HG03457 (cell line): ENCODE results near the gene HSPA1B.
"Not testable (repeated sequence)": the region's sequence is repeated elsewhere in the genome, so short reads cannot be mapped to it uniquely, and the experiment has no call there.

Experiments
- ATAC-seq: cut with Tn5 transposase; IDR thresholded peaks from one replicate; pipeline ENCODE4 v1.9.1; 2021; ENCODE audit warnings: moderate number of reproducible peaks; ENCODE audit not compliant: unreplicated experiment

The HSPA1B gene

GRCh38 chr6:31825553-31825952 lies 2.0 kb upstream of the HSPA1B start:
- no peak for ATAC-seq

GRCh38 chr6:31826793-31827285 lies 699 bp upstream of the HSPA1B start:
- ATAC-seq, result no peak

- ATAC-seq, result no peak
These were observed 2.2 kb downstream of the HSPA1B start for GRCh38 chr6:31829633-31830283.

GRCh38 chr6:31830886-31831335 lies 3.4 kb downstream of the HSPA1B start:
- no peak for ATAC-seq

GRCh38 chr6:31831350-31832215 lies 4.0 kb downstream of the HSPA1B start:
- no peak for ATAC-seq

- ATAC-seq, result no peak
These were observed 7.1 kb downstream of the HSPA1B start for GRCh38 chr6:31834367-31835250.

- ATAC-seq, result no peak
These were observed 8.5 kb downstream of the HSPA1B start for GRCh38 chr6:31836047-31836473.

- ATAC-seq, result no peak
These were observed 9.2 kb downstream of the HSPA1B start for GRCh38 chr6:31836474-31837368.

- ATAC-seq, result no peak
These were observed 10.0 kb downstream of the HSPA1B start for GRCh38 chr6:31837369-31838113.

- not testable (repeated sequence) for ATAC-seq
These were observed 10.6 kb downstream of the HSPA1B start for GRCh38 chr6:31838114-31838553.

GRCh38 chr6:31838968-31839367 lies 11.4 kb downstream of the HSPA1B start:
- no peak for ATAC-seq

GRCh38 chr6:31839779-31840126 lies 12.2 kb downstream of the HSPA1B start:
- ATAC-seq, result not testable (repeated sequence)

GRCh38 chr6:31842053-31842452 lies 14.5 kb downstream of the HSPA1B start:
- no peak for ATAC-seq

- no peak for ATAC-seq
These were observed 17.0 kb downstream of the HSPA1B start for GRCh38 chr6:31844507-31844906.

- ATAC-seq, result no peak
These were observed 19.9 kb downstream of the HSPA1B start for GRCh38 chr6:31847276-31847978.

- ATAC-seq, result no peak
These were observed 23.4 kb downstream of the HSPA1B start for GRCh38 chr6:31850765-31851484.

GRCh38 chr6:31851485-31851832 lies 23.9 kb downstream of the HSPA1B start:
- no peak for ATAC-seq
